ENCODE results near the gene CASK.

CASK gene

DNA sequence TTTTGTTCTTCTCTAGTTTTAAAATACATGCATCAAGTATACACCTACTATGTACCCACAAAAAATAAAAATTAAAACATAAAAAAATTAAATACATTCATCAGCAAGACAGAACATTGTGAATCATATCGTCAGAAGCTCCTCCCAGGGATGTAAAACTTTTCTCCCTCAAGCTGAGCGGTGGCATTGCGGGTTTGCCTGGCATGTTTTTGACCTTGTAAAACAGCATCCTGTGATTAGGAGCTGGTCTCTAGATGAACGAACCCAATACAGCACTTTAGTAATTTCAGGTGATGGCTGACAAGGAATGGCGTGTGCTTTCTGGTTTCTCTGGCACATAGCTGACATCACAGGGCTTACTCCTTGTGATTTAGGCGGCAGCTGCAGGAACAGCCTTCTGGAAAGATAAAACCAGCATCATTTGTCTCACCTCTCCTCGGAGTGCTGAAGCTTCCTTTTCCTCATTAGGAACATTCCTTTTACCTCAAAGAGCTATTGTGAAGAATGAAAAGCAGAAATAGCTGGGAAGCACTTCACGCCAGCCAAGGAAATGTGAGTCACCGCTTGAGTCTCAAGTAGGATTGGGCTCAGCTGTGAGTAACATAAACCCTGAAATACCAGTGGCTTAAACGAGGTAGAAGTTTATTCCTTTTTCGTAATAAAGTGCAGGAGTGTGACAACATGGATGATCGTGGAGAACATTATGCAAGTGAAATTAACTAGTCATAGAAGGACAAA is 431.9 kb downstream of the CASK start:
- Histone ChIP-seq H3K9ac (ENCODE audit: low read depth, low read length) (no peak overlapping the region), H3K36me3 (ENCODE audit: insufficient read depth, low read length) (no peaks in the 10 kb centered on the region), H3K4me1 (ENCODE audit: insufficient read depth, low read length) (no peaks in the 10 kb centered on the region), H4K20me1 (ENCODE audit: insufficient read depth, low read length) (no peaks in the 10 kb centered on the region), H3K27me3 (ENCODE audit: insufficient read depth, low read length, poor library complexity) (no peaks in the 10 kb centered on the region), H3K9me3 (ENCODE audit: insufficient read depth, low read length, severe bottlenecking) (no peaks in the 10 kb centered on the region), H3K79me2 (ENCODE audit: insufficient read depth, low read length) (no peaks in the 10 kb centered on the region), H3K4me3 (ENCODE audit: low read depth in 1 of 2, low read length in 2 of 2) (no peak overlapping the region), H2AFZ (ENCODE audit: low read depth, low read length) (no peak overlapping the region), H3K27ac (ENCODE audit: low read length) (no peak overlapping the region), H3K4me2 (ENCODE audit: insufficient read depth, low read length) (no peak overlapping the region)
- DNase-seq (no peak), ATAC-seq (ENCODE audit: insufficient read depth, low read depth) (no peak)
- TF ChIP-seq CTCF (IDR thresholded peaks at IDR 0.05; ENCODE audit: borderline replicate concordance, extremely low read depth, low read length, poor library complexity, severe bottlenecking) (no peak), EZH2 (IDR thresholded peaks at IDR 0.05; ENCODE audit: borderline replicate concordance, low read depth, low read length, severe bottlenecking) (no peak)

- no peak for ATAC-seq (ENCODE audit: insufficient read depth, low read depth)
- Histone ChIP-seq H3K27me3 (ENCODE audit: insufficient read depth, low read length, poor library complexity) (no peaks in the 10 kb centered on the region), H3K4me1 (ENCODE audit: insufficient read depth, low read length) (no peaks in the 10 kb centered on the region), H3K36me3 (ENCODE audit: insufficient read depth, low read length) (no peaks in the 10 kb centered on the region), H4K20me1 (ENCODE audit: insufficient read depth, low read length) (no peaks in the 10 kb centered on the region), H3K27ac (ENCODE audit: low read length) (no peak overlapping the region), H3K79me2 (ENCODE audit: insufficient read depth, low read length) (no peaks in the 10 kb centered on the region), H3K9me3 (ENCODE audit: insufficient read depth, low read length, severe bottlenecking) (no peaks in the 10 kb centered on the region), H3K9ac (ENCODE audit: low read depth, low read length) (no peak overlapping the region), H3K4me2 (ENCODE audit: insufficient read depth, low read length) (no peak overlapping the region), H2AFZ (ENCODE audit: low read depth, low read length) (no peak overlapping the region), H3K4me3 (ENCODE audit: low read depth in 1 of 2, low read length in 2 of 2) (no peak overlapping the region)
- TF ChIP-seq CTCF (IDR thresholded peaks at IDR 0.05; ENCODE audit: borderline replicate concordance, extremely low read depth, low read length, poor library complexity, severe bottlenecking): no peak
- TF ChIP-seq EZH2 (IDR thresholded peaks at IDR 0.05; ENCODE audit: borderline replicate concordance, low read depth, low read length, severe bottlenecking): no peak
- no peak for DNase-seq
Measured at GRCh38 chrX:41490446-41490845, 432.9 kb downstream of the CASK start.

DNA sequence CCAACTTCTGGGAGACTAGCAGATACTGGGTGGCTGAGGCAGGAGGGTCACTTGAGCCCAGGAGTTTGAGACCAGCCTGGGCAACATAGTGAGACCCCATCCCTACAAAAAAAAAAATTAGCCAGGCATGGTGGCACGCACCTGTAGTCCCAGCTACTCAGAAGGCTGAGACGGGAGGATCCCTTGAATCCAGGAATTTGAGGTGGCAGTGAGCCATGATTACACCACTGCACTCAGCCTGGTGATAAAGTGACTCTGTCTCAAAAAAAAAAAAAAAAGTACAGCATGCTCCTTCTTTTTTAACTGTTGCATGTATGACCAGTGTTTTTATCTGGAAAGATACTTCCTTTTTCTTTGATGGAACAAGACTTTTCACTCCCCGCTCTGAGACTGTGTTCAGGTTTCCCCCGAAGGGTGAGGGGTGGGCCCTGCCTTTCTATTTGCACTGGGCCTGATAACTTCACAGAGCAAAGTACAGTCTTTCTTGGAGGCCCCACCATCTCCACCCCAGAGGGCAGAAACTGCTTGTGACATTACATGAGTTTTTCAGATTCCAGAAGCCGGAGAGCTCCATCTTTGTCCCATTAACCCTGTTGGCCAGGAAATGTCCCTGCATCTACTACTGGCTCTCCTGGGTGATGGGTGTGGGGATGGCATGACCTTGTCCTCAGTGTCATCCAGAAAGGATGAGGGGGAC is 441.1 kb downstream of the CASK start:
- DNase-seq: no peak
- Histone ChIP-seq H2AFZ (ENCODE audit: low read depth, low read length) (no peak overlapping the region), H3K27me3 (ENCODE audit: insufficient read depth, low read length, poor library complexity) (no peaks in the 10 kb centered on the region), H3K79me2 (ENCODE audit: insufficient read depth, low read length) (no peaks in the 10 kb centered on the region), H3K36me3 (ENCODE audit: insufficient read depth, low read length) (no peaks in the 10 kb centered on the region), H3K4me2 (ENCODE audit: insufficient read depth, low read length) (no peak overlapping the region), H3K27ac (ENCODE audit: low read length) (no peak overlapping the region), H4K20me1 (ENCODE audit: insufficient read depth, low read length) (no peaks in the 10 kb centered on the region), H3K9me3 (ENCODE audit: insufficient read depth, low read length, severe bottlenecking) (no peaks in the 10 kb centered on the region), H3K4me3 (ENCODE audit: low read depth in 1 of 2, low read length in 2 of 2) (no peak overlapping the region), H3K9ac (ENCODE audit: low read depth, low read length) (no peak overlapping the region), H3K4me1 (ENCODE audit: insufficient read depth, low read length) (no peaks in the 10 kb centered on the region)
- no peak for TF ChIP-seq EZH2 (IDR thresholded peaks at IDR 0.05; ENCODE audit: borderline replicate concordance, low read depth, low read length, severe bottlenecking)
- TF ChIP-seq CTCF (IDR thresholded peaks at IDR 0.05; ENCODE audit: borderline replicate concordance, extremely low read depth, low read length, poor library complexity, severe bottlenecking): no peak
- ATAC-seq (ENCODE audit: insufficient read depth, low read depth): no peak

All from DND-41 (cell line).